HG03571 (cell line): Measurements from ENCODE around the gene GSK3B.
"Not testable (repeated sequence)": the region's sequence is repeated elsewhere in the genome, so short reads cannot be mapped to it uniquely, and the experiment has no call there.

Experiments
- ATAC-seq: cut with Tn5 transposase; IDR thresholded peaks from one replicate; pipeline ENCODE4 v1.9.1; 2021; ENCODE audit not compliant: unreplicated experiment

The GSK3B gene

GRCh38 chr3:120021523-120021922 lies 72.7 kb downstream of the GSK3B start:
- ATAC-seq: no peak

- ATAC-seq: no peak
These were observed 75.9 kb downstream of the GSK3B start for GRCh38 chr3:120018299-120018698.

- ATAC-seq: no peak
These were observed 76.6 kb downstream of the GSK3B start for GRCh38 chr3:120017692-120018091.

GRCh38 chr3:120013481-120013880 lies 80.8 kb downstream of the GSK3B start:
- no peak for ATAC-seq

GRCh38 chr3:120005741-120006140 lies 88.5 kb downstream of the GSK3B start:
- not testable (repeated sequence) for ATAC-seq

DNA sequence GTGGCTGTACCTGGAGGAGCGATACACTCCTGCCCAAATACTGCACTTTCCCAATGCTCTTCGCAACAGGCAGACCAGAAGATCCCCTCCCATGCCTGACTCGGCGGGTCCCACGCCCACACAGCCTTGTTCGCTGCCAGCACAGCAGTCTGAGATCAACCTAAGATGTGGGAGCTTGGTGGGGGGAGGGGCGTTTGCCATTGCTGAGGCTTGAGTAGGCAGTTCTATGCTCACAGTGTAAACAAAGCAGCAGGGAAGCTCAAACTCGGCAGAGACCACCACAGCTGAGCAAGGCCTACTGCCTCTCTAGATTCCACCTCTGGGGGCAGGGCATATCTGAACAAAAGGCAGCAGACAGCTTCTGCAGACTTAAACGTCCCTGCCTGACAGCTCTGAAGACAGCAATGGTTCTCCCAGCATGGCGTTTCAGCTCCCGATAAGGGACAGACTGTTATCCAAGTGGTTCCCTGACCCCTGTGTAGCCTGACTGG lies 90.2 kb downstream of the GSK3B start:
- ATAC-seq: not testable (repeated sequence)

DNA sequence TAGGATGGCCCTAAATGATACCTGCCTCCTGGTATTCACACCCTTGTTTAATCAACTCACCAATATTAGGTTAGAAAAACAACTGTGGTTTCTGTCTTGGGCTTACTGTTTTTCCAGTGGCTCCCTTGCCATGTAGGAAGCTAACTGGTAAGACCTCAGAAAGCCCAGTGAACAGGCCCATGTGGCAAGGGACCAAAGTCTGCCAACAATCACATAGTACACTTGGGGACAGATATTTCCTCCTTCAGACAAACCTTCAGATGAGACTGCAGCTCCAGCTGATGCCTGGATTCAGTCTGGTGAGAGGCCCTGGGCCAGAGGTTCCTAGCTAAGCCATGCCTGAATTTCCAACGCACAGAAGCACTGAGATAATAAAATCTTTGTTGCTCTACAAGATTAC lies 96.1 kb downstream of the GSK3B start:
- no peak for ATAC-seq

DNA sequence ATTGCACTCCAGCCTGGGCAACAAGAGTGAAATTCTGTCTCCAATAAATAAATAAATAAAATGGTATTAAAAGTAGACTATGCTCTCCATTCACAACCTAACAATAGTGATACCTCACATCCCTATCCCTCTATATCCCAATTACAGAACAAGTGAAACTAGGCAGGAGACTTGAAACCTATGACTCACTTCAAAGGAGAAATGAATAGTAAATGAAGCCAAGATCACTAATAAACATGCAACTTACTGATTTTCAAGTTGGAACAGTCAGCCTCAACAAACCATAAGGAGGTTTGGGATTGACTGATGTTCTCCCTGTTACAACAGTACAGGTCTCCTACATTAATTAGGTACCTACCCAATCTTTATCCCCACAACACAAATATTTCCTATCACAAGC lies 103.4 kb downstream of the GSK3B start:
- no peak for ATAC-seq

DNA sequence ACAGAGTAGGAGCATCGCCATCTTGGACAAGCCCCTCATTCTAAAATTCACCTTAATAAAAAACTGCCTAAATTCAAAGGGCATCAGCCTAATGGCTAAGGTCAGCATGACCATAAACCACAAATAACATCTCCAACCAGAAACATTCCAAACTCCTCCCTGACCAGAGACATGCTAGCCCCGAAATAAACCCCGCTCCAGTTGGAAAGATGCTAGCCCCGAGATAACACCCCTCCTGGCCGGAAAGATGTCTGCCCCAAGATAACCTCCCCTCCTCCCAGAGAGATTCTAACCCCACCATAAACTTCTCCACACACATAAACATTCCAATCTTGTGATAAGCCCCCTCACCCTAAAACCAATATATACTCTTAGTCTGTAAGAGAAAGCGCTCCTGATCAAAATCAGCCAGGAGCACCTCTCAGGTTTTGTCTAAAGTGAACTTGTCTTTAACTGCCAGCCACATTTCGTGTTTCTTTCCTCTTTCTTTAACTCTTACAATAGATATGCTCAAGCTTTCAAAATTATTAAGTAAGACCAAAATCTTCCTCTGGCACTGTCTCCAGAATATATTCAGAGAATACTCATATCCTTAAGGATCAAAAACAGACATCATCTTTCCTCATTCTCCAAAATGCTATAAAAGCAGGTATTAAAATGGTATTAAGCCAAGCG lies 104.1 kb downstream of the GSK3B start:
- no peak for ATAC-seq

- ATAC-seq: not testable (repeated sequence)
These were observed 107.4 kb downstream of the GSK3B start for GRCh38 chr3:119986812-119987211.

DNA sequence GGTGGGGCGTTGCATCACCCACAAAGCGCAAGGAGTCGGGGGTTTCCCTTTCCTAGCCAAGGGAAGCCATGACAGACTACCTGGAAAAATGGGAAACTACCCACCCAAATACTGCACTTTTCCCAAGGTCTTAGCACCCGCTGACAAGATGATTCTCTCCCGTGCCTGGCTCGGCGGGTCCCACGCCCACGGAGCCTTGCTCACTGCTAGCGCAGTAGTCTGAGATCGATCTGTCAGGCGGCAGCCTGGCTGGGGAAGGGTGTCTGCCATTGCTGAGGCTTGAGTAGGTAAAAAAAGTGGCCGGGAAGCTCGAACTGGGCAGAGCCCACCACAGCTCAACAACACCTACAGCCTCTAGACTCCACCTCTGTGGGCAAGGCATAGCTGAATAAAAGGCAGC lies 112.9 kb downstream of the GSK3B start:
- ATAC-seq: no peak

GRCh38 chr3:119978554-119979208 lies 115.6 kb downstream of the GSK3B start:
- no peak for ATAC-seq

DNA sequence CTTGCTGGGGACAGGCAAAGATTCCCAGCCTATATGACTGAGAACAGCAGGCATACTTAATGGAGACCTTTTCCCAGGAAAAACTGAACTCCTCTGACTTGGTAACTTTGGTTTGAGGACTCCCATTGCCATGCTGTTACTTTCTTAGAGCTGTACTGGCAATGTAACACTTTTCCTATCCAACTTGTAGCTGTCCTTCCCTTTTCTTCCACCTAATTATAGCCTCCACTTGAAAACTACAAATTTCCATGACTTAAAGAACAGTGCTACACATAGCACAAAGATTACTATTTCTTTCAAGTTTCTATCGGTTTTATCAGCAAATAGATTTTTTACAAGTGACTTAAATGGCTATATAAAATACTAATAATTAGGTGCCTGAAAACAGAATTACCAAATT lies 116.9 kb downstream of the GSK3B start:
- no peak for ATAC-seq

- ATAC-seq: no peak
These were observed 118.0 kb downstream of the GSK3B start for GRCh38 chr3:119976214-119976613.

- ATAC-seq: no peak
These were observed 119.6 kb downstream of the GSK3B start for GRCh38 chr3:119974656-119975055.

DNA sequence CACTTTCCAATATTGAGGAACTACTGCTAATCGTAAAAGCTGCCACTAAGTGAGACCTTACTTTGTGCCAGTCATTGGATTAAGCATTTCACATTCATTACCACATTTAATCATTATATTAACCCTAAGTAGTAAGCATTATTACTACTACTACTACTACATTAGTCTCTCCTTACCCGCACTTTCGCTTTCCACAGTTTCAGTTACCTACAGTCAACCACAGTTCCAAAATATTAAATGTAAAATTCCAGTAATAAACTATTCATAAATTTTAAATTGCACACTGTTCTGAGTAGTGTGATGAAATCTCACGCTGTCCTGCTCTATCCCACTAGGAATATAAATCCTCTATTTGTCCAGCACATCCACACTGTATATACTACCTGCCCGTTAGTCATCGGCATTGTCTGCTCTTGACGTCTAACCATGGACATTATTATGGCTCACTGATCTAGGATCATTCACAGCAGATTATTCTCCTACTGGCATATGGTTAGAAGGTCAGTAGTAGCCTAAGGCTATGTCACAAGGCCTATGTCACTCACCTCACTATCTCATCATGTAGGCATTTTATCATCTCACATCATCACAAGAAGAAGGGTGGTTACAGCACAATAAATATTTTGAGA lies 121.1 kb downstream of the GSK3B start:
- no peak for ATAC-seq

DNA sequence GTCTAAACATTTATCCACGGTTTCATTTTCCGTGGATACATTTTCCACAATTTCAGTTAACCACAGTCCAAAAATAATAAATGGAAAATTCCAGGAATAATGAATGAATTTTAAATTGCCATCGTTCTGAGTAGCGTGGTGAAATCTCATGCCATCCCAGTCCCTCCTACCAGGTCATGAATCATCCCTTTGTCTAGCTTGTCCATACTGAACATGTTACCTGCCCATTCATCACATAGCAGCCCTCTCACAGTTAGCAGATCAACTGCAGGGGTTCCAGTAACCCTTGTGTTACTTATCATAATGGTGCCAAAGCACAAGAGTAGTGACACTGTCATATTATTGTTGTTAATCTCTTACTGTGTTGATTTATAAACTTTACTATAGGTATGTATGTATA lies 124.5 kb downstream of the GSK3B start:
- ATAC-seq: no peak

- no peak for ATAC-seq
These were observed 126.8 kb downstream of the GSK3B start for GRCh38 chr3:119967353-119968006.

DNA sequence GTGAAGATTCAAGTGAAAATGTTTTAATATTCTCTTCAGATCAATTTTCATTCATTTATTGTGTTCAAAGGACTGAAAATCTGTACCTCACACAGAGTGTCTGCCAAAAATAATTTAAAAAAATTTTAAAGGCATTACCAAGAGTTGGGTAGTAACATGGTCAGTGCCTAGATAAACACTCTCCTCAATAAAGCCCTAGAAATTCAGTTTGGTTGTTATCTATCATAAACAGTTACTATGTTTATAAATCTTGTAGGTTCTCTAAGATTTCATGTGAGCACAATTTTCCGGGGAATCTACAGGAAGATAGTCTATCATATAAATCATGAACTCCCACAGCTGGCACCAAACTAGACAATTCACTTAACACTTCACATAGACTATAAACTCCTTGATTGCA lies 128.6 kb downstream of the GSK3B start:
- no peak for ATAC-seq

DNA sequence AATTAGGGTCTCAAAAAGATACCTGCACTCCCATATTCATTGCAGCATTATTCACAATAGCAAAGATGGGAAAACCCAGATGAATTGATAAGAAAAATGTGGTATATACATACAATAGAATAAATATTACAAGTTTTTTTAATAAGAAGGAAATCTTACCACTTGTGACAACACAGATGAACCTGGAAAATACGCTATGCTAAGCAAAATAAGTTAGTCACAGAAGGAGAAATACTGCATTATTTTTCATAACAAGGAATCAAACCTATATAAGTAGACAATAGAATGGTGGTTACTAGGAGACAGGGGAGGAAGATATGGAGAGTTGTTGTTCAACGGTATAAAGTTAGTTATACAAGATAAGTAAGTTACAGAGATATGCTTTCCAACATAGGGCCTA lies 130.0 kb downstream of the GSK3B start:
- no peak for ATAC-seq

GRCh38 chr3:119955972-119956371 lies 138.3 kb downstream of the GSK3B start:
- ATAC-seq: no peak
